Fibroblast of skin of left quadriceps (primary cell): Measurements from ENCODE around the gene IHH.

ENCODE experiments used
- DNase-seq, 2 experiments: peaks; one replicate each; pipeline ENCODE4 v3.0.0-alpha.2; 2013; ENCODE audit warnings: low read depth in 2 of 2

The IHH gene

DNA sequence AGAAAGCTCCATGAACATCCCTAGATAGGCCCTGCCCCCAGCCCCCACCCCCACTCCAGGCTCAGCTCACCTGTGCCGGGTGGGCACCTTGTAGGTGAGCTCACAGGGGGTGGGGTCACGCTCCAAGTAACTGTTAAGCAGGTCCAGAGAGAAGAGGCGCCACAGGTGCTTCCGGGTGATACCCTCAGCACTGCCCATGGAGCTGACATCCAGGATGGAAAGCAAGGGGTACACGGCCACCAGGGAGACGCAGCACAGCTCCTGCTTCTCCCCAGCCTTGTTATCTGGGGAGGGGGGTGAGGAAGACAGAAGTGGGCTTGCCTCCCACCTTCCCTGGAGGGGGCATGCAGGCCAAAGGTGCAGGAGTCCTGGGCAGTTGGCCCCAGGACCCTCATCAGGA lies 41.3 kb downstream of the IHH start:
- no peak for DNase-seq

DNA sequence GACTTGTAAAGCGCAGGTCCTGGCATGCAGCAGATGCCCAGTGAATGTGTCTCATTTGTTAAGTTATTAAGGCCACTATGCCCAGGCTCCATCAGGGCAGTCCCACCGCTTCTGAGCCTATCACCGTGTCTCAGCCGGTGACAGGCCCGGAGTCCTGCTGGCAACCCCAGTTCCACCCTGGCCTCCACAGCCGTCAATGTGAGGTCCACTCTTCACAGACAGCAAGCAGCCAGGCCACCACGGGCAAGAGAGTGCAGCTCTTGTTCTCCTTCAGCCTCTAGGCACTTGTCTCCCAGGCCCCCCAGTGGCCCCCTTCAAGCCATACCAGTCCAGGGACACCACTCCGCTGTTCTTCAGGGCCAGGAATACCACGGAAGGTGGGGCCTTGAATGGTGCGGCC lies 42.0 kb downstream of the IHH start:
- DNase-seq, result no peak

DNA sequence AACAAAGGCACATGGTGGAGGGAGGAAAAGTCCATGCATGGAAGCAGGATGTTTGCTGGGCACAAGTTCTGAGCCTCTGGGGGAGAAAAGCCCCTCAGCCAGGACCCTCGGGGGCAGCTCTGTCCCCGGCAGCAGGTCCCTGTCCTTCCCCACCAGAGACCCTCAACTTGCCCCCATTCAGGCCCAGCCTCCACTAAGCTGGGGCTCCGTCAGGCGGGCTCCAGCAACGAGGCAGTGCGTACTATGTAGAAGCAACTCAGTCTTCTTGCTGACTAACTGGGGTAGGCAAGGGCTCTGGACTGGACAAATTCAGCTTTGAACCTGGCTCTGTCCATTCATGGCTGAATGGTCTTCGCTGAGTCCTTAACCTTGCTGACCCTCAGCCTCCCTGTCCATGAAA lies 42.4 kb downstream of the IHH start:
- no peak for DNase-seq

DNA sequence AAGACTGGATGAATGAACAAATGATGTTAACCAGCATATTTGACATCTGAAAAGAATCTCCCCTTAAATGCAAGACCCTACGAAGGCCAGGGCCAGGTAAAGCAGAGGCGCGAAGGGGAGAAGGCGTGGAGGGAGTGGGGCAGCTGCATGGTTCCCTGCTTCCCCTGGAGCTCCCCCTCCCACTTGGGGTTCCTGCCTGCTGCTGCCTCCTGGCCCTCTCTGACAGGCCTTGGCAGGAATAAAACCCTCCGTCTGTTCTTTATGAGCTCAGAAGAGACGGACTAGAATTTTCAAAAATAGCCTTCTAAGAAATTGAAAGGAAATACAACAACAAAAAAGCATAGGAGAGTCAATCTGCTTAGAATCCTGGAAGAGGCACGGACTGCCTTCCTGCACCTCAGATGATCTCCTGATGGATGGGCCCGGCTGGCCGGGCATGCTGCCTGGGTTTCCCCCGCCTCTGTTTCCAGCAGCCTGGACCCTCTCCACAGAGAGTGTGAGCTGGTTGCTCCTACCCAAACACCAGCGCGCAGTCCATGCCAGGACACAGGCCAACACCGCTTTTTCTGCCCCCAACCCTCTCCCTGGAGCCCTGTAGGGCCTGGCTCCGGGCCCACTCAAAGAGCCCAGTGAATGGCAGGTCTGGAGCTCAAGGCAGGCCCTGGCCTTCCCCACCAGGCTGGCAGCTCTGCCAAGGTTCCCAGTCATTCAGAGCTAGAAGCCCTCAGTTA lies 43.4 kb downstream of the IHH start:
- DNase-seq, result no peak

DNA sequence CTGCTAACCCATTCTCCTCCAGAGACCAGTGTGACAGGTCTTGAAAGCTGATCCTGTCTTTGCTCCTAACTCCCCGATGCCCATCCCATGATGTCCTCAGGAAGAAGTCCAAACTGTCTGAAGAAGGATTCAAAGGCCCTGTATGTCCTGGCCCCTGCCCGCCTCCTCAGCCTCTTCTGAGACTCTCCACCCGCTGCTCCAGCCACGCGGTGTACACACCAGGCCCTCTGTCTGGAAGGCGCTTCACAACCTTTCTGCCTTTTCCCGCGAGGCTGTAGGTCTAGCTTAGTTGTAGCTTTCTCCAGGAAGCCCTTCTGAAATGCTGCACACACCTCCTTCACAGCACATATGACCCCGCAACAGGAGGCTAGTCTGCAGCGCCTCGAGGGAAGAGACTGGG lies 44.0 kb downstream of the IHH start:
- no peak for DNase-seq

DNA sequence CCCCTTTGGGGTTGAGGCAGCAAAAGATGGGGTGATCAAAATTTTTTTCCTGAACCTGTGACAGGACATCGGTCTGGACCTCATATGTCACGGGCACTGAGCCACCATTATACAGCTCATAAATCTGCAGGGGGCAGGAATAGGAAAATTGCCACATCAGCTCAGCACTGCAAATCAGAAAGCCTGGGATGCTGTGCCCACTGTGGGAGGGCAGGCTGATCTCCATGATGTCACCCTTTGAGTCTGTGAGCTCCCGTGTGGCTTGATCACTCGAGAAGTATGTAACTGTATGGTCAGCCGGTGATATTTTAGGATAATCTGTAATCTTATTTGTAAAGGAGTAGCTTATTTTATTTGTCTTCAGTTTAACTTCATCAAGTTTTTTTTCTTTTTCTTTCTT lies 49.8 kb downstream of the IHH start:
- no peak for DNase-seq

DNA sequence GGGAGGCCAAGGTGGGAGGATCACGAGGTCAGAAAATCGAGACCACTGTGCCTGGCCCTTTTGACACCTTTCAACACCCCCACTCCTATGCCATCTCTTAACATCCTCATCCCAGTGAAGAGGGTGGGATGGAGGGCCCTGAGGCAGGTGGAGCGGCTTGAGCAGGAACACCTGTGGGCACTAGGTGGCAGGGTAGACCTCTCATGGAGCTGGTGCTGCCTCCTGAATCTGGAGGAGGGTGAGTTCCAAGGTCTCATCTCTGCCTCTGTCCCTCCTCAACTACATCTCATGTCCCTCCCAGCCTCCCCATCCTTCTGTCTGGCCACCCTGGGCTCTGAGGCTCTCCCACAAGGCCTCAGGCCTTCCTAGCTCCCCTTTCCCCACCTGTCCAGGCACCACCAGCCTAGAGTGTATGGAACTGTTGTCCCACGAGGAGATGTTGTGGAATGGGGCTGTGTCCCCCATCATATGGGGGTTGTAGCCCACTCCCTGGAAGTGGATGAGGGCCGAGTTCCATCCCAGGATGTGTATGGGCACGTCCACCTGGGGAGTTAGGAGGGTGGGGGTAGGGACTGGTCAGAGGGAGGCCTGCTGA lies 50.5 kb downstream of the IHH start:
- no peak for DNase-seq

DNA sequence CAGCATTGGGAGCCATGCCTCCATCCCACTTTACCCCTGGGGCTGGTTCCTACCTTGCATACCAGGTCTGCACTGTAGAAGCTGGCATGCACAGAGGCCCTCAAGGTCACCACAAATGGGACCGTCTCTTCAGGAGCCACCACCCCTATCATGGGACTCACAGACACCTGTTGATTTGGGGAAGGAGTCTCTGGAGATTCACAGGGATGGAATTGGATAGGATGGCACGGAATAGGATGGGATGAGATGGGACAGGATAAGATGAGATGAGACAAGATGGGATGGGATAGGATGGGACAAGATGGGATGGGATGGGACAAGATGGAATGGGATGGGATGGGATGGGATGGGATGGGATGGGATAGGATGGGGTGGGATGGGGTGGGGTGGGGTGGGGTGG lies 51.4 kb downstream of the IHH start:
- no peak for DNase-seq
